Muscle layer of colon (tissue), 2 donors: ENCODE results near the gene ALK.

Source experiments
- H3K27ac ChIP-seq: one replicate; pipeline ENCODE4 v1.7.0; 2013; ENCODE audit warnings: low read depth, mild to moderate bottlenecking, low read length, moderate library complexity
- H3K27me3 ChIP-seq, 2 donors: one replicate each; pipeline ENCODE4 v1.7.0; 2013; ENCODE audit warnings: low read length in 2 of 2, mild to moderate bottlenecking in 2 of 2; ENCODE audit not compliant: insufficient read depth in 2 of 2, control insufficient read depth in 1 of 2
- H3K36me3 ChIP-seq: one replicate; pipeline ENCODE4 v1.7.0; 2013; ENCODE audit warnings: mild to moderate bottlenecking, low read length; ENCODE audit not compliant: insufficient read depth
- H3K4me1 ChIP-seq: one replicate; pipeline ENCODE4 v1.7.0; 2013; ENCODE audit warnings: mild to moderate bottlenecking, low read length; ENCODE audit not compliant: insufficient read depth
- H3K4me3 ChIP-seq, 2 donors: one replicate each; pipeline ENCODE4 v1.7.0; 2013; ENCODE audit warnings: low read length in 2 of 2, low read depth in 1 of 2, mild to moderate bottlenecking in 1 of 2, moderate library complexity in 1 of 2
- H3K9ac ChIP-seq: one replicate; pipeline ENCODE4 v1.7.0; 2013; ENCODE audit warnings: low read length
- H3K9me3 ChIP-seq: one replicate; pipeline ENCODE4 v1.7.0; 2013; ENCODE audit warnings: mild to moderate bottlenecking, low read length
- donor health status: abdominal sarcoma.
- donor health status: Adenocarcinoma of cecum.

Gene ALK

GRCh38 chr2:29638641-29639040 is 282.7 kb downstream of the ALK start:
- H3K4me3 ChIP-seq, result no peak overlapping the region
- H3K9ac ChIP-seq, result no peak overlapping the region
- no peaks in the 10 kb centered on the region for H3K36me3 ChIP-seq
- no peaks in the 10 kb centered on the region for H3K27me3 ChIP-seq
- H3K4me1 ChIP-seq, result no peaks in the 10 kb centered on the region
- no peaks in the 10 kb centered on the region for H3K9me3 ChIP-seq
- H3K27ac ChIP-seq, result no peak overlapping the region

GRCh38 chr2:29634916-29635315 is 286.5 kb downstream of the ALK start:
- peaks cover 11% of the 10 kb centered on the region for H3K4me1 ChIP-seq
- no peak overlapping the region for H3K4me3 ChIP-seq
- no peaks in the 10 kb centered on the region for H3K27me3 ChIP-seq
- no peak overlapping the region for H3K9ac ChIP-seq
- H3K9me3 ChIP-seq, result no peaks in the 10 kb centered on the region
- no peaks in the 10 kb centered on the region for H3K36me3 ChIP-seq
- H3K27ac ChIP-seq, result no peak overlapping the region

- no peak overlapping the region for H3K4me3 ChIP-seq
- H3K36me3 ChIP-seq, result no peaks in the 10 kb centered on the region
- no peak overlapping the region for H3K27ac ChIP-seq
- H3K27me3 ChIP-seq, result no peaks in the 10 kb centered on the region
- H3K9me3 ChIP-seq, result no peaks in the 10 kb centered on the region
- H3K9ac ChIP-seq, result no peak overlapping the region
- H3K4me1 ChIP-seq, result peaks cover 40% of the 10 kb centered on the region
These were observed 289.4 kb downstream of the ALK start for GRCh38 chr2:29632018-29632417.

- H3K27me3 ChIP-seq, result no peaks in the 10 kb centered on the region
- H3K9me3 ChIP-seq, result no peaks in the 10 kb centered on the region
- no peak overlapping the region for H3K27ac ChIP-seq
- no peak overlapping the region for H3K9ac ChIP-seq
- H3K4me1 ChIP-seq, result peaks cover 45% of the 10 kb centered on the region
- H3K36me3 ChIP-seq, result no peaks in the 10 kb centered on the region
- H3K4me3 ChIP-seq, result no peak overlapping the region
These were observed 291.9 kb downstream of the ALK start for GRCh38 chr2:29629495-29629894.

- H3K27ac ChIP-seq, result no peak overlapping the region
- H3K9me3 ChIP-seq, result no peaks in the 10 kb centered on the region
- no peaks in the 10 kb centered on the region for H3K36me3 ChIP-seq
- H3K4me3 ChIP-seq, result no peak overlapping the region
- no peak overlapping the region for H3K9ac ChIP-seq
- H3K4me1 ChIP-seq, result peaks cover 45% of the 10 kb centered on the region
- H3K27me3 ChIP-seq, result no peaks in the 10 kb centered on the region
These were observed 292.5 kb downstream of the ALK start for GRCh38 chr2:29628862-29629261.

- Histone ChIP-seq H3K4me3 (no peak overlapping the region), H3K9me3 (no peaks in the 10 kb centered on the region), H3K4me1 (peaks cover 45% of the 10 kb centered on the region), H3K27ac (no peak overlapping the region), H3K9ac (no peak overlapping the region), H3K36me3 (no peaks in the 10 kb centered on the region), H3K27me3 (no peaks in the 10 kb centered on the region)
These were observed 293.2 kb downstream of the ALK start for GRCh38 chr2:29628108-29628745.

GRCh38 chr2:29627279-29627711 is 294.1 kb downstream of the ALK start:
- no peak overlapping the region for H3K27ac ChIP-seq
- peaks cover 45% of the 10 kb centered on the region for H3K4me1 ChIP-seq
- H3K9ac ChIP-seq, result no peak overlapping the region
- H3K27me3 ChIP-seq, result no peaks in the 10 kb centered on the region
- H3K9me3 ChIP-seq, result no peaks in the 10 kb centered on the region
- no peak overlapping the region for H3K4me3 ChIP-seq
- H3K36me3 ChIP-seq, result no peaks in the 10 kb centered on the region

GRCh38 chr2:29620890-29621289 is 300.5 kb downstream of the ALK start:
- no peaks in the 10 kb centered on the region for H3K4me1 ChIP-seq
- no peak overlapping the region for H3K27ac ChIP-seq
- H3K36me3 ChIP-seq, result no peaks in the 10 kb centered on the region
- no peaks in the 10 kb centered on the region for H3K9me3 ChIP-seq
- H3K27me3 ChIP-seq, result no peaks in the 10 kb centered on the region
- no peak overlapping the region for H3K9ac ChIP-seq
- H3K4me3 ChIP-seq, result no peak overlapping the region

GRCh38 chr2:29619689-29620088 is 301.7 kb downstream of the ALK start:
- Histone ChIP-seq H3K27ac (no peak overlapping the region), H3K4me3 (no peak overlapping the region), H3K36me3 (no peaks in the 10 kb centered on the region), H3K9me3 (no peaks in the 10 kb centered on the region), H3K27me3 (no peaks in the 10 kb centered on the region), H3K4me1 (no peaks in the 10 kb centered on the region), H3K9ac (no peak overlapping the region)

GRCh38 chr2:29618024-29618423 is 303.4 kb downstream of the ALK start:
- Histone ChIP-seq H3K9me3 (no peaks in the 10 kb centered on the region), H3K4me1 (no peaks in the 10 kb centered on the region), H3K4me3 (no peak overlapping the region), H3K9ac (no peak overlapping the region), H3K27me3 (no peaks in the 10 kb centered on the region), H3K27ac (no peak overlapping the region), H3K36me3 (no peaks in the 10 kb centered on the region)

- no peaks in the 10 kb centered on the region for H3K9me3 ChIP-seq
- H3K4me1 ChIP-seq, result no peaks in the 10 kb centered on the region
These were observed 304.0 kb downstream of the ALK start for GRCh38 chr2:29617351-29617750.

GRCh38 chr2:29616569-29616968 is 304.8 kb downstream of the ALK start:
- no peaks in the 10 kb centered on the region for H3K27me3 ChIP-seq
- no peak overlapping the region for H3K9ac ChIP-seq
- H3K4me1 ChIP-seq, result no peaks in the 10 kb centered on the region
- H3K27ac ChIP-seq, result no peak overlapping the region
- H3K9me3 ChIP-seq, result no peaks in the 10 kb centered on the region
- no peak overlapping the region for H3K4me3 ChIP-seq
- no peaks in the 10 kb centered on the region for H3K36me3 ChIP-seq

More at GRCh38 chr2:29617351-29617750, 304.0 kb downstream of the ALK start:
- H3K27ac ChIP-seq, result no peak overlapping the region
- no peaks in the 10 kb centered on the region for H3K36me3 ChIP-seq
- H3K27me3 ChIP-seq, result no peaks in the 10 kb centered on the region
- H3K9ac ChIP-seq, result no peak overlapping the region
- no peak overlapping the region for H3K4me3 ChIP-seq
